Measurements from ENCODE around the gene BPIFB1.

BPIFB1 gene

DNA sequence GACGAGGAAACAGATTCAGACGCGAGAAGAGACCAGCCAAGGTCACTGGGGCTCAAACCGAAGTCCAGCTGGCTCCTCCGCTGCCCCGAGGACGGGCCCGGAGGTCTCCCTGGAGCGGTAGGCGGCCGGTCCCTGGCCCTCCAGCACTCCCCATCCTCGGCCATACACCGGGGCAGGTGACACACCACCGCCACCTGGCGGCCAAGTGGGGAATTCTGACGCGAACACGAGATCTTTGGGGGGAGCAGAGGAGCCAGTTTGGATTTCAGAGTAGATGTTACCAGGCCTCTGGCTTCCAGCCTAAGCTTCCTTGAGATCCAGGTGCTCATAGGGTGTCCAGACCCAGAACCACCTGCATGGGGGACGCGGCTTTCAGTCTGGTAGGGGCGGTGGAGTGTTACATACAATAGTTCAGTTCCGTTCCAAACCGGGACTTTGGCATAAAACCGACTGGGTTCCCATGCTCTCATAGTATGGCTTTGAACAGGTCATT lies 16.1 kb downstream of the BPIFB1 start:
- peak; percentile 39 for DNase-seq

DNA sequence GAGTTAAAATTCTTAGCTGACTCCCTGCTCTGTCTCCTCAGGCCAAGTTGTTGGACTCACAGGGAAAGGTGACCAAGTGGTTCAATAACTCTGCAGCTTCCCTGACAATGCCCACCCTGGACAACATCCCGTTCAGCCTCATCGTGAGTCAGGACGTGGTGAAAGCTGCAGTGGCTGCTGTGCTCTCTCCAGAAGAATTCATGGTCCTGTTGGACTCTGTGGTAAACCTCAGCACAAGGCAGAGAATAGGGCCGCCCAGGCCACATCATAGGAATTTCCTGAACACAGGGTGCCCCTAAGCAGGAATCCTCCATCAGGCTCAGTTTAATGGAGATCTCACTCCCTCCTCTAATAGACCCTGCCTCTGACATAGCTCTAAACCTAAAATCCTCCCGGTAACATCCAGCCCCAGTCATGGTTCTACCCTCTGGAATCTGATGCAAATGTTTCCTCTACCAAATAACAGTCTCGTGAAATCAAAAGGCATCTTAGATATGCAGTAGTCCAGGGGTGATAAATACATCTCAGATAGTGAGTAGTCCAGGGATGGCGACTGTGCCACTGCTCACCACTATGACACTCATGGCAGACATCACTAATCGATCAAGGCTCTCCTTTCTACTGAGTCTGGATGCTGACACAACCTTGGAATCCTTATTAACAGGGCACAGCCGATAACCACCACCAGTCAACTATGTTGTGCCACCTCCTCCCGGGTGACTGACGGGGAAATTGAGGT lies 18.3 kb downstream of the BPIFB1 start:
- no peak for DNase-seq

DNA sequence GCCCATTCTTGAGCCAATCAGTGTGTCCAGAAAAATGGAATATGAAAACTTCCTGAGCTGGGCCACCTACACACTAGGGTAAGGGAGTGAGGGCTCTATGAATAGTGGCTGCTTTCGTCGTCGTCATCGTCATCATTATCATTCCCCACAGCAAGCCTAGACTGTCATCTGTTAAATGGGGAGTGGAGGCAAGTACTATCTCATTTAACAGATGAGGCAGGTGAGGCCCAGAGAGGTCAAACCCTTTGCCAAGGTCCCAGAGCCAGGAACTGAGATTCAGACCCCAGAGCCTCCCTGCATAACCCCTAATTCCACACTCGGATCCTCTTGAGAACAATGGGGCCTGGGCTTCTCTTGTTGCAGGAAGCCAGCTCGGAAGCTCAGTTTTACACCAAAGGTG lies 20.6 kb downstream of the BPIFB1 start:
- no peak for DNase-seq

DNA sequence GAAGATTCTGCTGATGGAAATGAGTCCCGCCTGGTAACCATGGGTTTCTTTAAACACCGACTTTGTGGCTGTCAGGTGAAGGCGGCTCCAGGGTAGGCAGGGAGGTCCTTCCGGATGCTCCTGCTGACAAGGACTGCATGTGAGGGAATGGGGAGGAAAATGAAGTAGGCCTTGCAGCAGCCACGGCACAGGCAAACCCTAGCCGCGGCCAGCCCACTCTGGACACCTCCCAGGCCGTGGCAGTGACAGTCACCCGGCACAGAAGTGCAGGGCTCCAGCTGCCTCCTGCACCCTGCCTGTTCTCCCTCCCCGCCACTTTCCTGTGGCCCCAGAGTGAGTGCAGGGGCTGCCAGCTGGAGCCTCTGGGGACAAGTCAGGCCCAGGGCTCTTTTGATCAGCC lies 21.0 kb downstream of the BPIFB1 start:
- DNase-seq = no peak

DNA sequence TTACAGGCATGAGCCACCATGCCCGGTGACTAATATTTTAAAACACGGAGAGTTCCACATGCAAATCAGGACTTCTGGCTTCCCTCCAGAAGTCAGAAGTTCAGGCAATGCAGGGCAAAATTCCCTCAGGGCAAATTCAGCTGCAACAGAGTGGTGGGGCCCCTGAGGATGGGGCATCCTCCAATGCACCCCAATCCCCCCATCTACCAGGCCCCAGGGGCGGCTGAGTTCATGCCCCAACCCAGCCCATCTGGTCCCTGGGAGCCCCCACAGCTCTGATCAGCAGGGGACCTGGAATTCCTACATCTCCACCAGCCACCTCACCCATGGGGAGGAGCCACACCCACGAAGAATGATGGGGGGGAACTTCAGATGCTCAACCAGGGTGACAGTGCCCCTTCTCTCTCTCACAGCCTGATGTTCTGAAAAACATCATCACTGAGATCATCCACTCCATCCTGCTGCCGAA lies 22.6 kb downstream of the BPIFB1 start:
- no peak for DNase-seq

DNA sequence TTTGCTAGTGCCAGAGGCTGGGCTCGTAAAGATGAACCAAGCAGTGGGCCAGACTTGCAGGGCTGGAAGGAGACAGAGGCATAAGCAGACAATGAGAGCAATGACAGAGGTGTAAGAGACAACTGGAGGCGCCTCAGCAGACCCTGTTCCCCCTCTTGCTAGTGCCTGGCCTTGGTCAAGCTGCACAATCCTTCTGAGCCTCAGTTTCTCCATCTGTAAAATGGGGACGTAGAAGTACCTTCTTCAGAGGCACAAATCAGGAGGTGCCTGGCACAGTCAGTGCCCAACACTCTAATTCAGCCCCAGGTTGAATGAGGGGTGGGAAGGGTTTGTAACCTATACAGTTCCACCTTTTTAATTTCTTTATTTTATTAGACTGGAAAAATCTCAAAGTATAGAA lies 23.2 kb downstream of the BPIFB1 start:
- no peak for DNase-seq

DNA sequence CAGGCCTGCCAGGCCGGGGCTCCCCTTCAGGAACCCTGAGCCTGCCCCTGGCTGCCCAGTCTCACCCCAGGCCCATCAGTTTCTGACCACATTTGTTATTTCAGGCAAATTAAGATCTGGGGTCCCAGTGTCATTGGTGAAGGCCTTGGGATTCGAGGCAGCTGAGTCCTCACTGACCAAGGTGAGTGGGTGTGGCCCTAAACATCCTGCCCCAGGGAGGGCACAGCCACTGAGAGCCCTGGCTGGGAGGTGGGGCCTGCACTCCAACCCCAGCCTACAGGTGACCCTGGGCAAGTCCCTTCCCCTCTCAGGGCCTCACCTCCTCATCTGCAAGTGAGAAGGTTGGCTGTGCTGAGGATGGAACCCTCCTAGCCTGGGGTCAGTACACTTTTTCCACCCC lies 23.8 kb downstream of the BPIFB1 start:
- no peak for DNase-seq

DNA sequence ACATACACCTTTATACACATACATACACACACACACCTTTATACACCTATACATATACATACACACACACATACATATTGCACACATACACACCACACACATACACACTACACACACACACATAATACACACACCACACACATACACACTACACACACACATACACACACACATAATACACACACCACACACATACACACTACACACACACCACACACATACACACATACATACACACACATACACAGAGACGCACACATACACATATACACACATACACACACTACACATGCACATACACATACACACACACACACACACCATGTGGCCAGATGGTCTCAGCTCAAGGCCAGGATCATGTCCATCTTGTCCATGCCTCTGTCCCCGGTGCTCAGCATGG lies 25.7 kb downstream of the BPIFB1 start:
- DNase-seq = no peak

DNA sequence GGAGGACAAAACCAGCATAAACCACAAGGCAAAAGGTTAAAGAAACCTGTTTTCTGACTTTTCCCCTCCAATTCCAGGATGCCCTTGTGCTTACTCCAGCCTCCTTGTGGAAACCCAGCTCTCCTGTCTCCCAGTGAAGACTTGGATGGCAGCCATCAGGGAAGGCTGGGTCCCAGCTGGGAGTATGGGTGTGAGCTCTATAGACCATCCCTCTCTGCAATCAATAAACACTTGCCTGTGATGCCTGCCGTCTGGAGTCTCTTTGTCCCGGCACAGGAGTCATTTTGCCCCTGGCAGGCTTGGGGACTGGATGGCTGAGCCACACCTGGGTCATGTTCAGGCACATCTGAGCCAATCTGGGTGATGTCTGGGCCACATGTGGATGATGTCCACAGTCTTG lies 26.6 kb downstream of the BPIFB1 start:
- DNase-seq = no peak

DNA sequence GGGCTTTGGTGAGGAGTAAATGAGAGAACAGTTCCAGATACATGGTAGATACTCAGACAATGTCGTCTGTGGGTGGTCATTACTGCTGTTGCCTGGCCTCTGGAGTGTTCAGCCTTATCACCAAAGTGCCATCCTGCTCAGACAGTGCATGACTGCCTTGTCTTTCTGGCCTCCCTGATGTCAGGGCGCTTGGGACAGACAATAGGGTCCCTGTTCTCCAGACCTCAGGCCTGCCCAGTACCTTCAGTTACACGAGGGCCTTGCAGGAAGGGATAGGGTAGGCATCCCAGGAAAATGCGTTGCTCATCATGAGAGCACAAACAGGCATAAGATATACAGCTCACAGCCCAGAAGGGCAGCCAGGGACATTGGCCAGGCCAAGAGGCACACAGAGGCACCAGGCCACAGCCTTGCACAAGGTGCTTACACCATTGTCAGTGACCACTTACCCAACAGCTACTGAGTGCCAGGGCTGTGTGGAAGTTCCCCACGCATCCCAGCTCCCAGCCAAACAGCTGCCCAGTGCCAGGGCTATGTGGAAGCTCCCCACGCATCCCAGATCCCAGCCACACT lies 27.4 kb downstream of the BPIFB1 start:
- no peak for DNase-seq

DNA sequence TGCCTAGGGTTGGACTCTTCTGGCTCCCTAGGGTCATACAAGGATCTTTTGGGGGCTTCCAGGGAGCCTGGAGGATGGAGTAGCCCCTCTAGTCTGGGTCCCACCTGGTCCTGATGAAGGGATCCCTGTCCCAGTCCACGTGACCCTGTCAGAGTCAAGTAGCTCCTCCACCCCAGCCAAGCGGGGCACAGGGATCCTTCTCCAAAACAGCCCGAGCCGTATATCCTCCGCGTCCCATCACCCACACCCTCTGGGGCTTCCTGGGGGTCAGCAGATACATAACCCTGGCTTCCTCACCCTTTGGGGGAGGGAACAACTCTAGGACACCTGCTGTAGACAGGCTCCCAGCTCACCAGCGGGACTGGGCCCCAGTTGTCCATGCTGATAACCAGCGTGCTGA lies 28.0 kb downstream of the BPIFB1 start:
- no peak for DNase-seq

DNA sequence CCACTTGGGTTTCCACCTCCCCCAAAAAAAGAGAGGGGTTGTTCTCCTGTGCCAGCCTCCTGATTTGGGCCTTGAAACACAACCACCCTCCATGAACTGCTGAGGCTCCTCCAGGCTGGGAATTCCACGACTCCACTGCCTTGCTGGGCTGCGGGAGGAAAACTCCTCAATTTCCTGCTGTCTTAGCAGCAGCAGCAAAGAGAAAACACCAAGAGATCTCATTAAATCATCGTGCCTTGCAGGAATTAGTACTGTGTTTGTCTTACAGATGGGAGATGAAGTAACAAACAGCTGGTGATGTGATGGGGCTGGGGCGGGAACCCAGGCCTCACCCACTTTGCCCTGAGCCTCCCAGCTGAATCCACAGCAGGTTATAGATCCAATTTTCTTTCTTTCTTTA lies 29.0 kb downstream of the BPIFB1 start:
- DNase-seq = no peak

DNA sequence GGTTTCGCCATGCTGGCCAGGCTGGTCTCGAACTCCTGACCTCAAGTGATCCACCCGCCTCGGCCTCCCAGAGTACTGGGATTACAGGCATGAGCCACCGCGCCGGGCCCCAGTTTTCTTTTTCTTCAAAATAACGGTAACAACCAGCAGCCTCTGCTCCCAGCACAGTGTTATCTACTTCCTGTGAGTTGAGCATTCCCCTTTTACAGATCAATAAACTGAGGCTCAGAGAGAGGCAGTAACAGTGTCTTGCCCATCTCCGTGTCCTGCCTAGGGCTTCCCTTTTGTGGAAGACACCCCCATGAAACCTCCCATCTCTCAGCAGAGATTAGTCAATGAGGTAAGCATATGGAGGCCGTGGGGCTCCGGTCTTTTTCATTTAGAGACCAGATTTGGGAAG lies 29.6 kb downstream of the BPIFB1 start:
- DNase-seq = no peak

DNA sequence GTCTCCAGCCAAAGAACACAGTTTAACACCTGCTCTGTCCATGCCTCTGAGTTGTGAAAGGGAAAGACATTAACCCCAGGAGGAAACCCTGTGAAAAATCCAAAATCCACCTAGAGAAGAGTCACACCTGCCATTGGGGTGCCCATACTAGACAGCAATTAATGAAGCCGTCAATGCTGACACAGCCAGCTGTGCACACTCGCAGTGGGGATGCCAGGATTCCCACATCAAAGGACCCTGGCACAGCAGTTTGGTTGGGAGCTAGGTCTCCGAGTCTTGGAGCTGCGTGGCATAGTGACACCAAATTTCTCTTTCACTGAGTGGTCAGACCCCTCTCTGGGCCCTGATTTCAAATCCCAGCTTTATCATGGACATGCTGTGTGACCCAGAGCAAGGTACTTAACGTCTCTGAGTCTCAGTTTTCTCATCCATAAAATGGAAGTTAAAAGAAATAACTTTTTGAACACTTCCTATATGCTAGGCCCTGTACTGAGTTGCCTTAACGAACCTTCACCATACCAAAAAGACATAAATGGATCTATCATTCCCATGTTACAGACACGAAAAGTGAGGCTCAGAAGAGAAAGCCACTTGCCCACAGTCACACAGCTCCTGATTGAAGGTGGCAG lies 30.8 kb downstream of the BPIFB1 start:
- DNase-seq = no peak

DNA sequence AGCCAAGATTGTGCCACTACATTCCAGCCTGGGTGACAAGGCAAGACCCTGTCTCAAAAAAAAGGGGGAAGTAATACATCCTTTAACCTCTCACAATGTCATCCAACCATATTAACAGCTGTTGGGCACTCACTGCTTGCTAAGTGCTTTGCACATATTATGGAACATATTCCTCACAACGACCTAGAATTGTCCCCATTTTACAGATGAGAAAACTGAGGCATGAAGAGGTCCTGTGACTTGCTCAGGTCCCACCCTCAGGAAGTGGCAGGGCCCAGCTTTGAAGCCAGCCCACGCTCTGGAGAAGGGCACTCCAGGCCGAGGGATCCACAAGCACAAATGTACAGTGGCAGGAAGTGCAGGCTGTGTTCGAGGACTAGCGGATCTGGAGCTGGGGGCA lies 33.3 kb downstream of the BPIFB1 start:
- no peak for DNase-seq

DNA sequence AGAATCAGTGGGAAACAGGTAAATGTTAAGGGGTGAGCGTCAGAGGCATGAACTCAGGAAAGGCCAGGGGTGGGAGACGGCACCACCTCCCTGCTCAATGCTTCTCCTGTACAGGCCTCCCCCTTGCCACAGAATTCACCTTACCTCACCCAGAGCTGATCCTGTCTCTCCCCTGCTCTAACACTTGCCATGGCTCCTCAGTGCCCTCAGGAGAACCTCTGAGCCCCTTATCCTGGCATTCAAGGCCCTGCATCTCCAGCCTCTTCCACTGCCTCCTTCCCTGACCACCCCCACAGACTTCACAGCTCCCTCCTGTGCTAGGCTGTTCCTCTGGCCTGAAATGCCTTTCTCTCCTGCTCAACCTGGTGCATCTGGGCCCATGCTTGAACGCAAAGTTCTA lies 33.9 kb downstream of the BPIFB1 start:
- no peak for DNase-seq

DNA sequence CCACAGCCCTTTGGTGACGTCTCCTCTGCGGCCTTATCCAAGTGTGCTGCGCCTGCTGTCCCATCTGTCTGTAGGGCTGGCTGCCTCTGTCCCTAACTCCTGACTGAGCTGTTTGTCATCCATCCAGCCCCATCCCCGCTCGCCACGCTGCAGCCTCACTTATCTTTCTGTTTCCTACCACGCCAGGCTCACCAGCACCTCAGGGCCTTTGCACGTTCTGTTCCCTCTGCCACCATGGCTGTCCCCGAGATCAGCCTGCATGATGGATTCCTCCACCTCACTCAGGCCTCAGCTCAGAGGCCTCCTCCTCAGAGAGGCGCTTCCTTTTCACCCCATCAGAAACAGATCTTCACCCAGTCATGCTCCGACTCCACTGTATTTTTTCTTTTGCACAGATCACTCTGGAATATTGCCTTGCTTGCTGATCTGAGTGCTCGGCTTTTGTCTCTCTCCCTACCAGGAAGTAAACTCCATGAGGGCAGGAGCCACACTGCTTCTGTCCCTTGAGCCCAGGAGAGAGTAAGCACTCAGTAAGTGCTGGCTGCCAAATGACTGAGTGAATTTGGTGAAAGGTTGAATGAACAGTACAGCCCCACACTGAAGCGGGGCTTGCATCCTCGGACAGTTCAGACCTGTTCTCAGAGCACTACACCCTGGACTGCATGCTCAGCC lies 34.5 kb downstream of the BPIFB1 start:
- DNase-seq = no peak

DNA sequence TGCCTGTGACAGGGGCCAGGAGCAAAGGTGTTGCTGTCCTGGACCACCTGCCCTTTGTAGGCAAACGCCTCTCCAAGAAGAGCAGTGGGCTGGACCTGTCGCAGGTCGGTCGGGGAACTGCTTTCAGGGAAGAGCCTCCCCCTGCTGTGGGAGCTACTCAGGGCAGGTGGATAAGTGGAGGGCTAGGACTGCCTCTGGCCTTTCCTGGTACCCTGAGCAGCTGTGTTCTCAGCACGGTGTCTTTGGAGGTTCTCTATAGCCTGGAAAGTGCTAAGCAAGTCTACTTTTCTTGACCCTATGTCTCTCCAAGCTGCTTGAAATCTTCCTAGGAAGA lies 35.0 kb downstream of the BPIFB1 start:
- DNase-seq = no peak

DNA sequence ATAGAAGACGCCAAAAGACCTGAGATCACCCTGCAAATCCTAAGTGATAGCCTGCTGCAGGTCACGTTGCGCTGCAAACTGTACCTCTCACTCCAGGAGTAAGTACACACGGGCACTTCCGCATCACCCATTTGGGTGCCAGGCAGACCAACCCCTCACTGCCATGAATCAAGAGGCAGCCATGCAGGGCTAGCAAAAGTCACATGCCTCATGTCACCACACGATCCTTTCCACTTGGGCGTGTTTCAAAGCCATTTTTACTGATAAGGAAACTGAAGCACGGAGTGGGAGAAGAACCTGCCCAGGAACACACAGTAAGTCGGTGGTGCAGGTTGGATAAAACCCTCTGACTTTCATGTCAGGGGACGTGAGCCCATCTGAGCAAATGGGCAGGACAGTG lies 37.0 kb downstream of the BPIFB1 start:
- no peak for DNase-seq

DNA sequence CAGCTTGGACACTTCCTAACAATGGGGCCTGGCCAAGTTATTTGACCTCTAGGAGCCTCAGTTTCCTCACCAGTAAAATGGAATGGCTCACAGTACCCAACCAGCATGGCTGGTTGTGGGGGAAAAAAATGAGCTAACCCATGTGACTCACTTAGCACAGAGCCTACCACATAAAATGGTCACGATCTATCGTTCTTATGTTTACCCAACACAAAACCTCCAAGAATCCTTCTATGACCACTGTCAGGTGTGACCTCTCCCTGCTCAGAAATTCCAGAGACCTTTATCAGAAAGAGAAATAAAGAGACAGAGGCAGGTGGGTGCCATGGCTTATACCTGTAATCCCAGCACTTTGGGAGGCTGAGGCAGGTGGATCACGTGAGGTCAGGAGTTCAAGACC lies 39.4 kb downstream of the BPIFB1 start:
- DNase-seq = no peak

DNA sequence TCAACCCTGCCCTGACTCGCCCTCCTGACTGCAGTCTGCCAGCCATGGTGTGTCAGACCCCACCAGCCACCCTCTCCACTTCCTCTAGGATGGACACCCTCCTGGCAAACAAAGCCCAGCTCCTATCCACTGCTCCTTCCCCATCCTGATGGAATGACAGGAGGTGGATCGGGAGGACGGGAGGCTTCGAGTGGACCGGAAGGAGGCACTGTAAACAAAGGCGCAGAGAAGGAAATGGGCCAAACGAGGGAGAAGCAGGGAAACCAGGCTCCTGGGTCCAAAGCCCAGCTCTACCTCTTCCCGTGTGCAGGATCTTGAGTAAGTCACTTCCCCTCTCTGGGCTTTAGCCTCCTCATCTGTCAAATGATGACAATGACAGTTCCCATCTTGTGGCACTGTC lies 40.2 kb downstream of the BPIFB1 start:
- no peak for DNase-seq

DNA sequence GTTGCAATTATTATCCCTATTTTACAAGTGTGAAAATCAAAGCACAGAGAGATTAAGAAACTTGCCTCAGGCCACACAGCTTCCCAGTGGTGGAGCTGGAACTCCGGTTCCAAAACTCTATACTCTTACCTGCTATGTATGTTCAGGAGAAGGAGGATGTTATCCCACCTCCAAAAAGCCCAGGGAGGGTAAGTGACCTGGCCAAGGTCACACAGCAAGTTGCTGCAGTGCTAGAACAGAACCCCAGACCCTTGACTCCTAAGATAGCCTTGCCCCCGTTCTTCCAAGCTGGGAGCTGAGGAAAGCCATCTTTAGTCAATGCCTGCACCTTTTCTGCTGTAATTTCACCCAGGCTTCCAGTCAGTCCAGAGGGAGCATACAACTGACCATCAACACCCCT lies 42.3 kb downstream of the BPIFB1 start:
- no peak for DNase-seq

DNA sequence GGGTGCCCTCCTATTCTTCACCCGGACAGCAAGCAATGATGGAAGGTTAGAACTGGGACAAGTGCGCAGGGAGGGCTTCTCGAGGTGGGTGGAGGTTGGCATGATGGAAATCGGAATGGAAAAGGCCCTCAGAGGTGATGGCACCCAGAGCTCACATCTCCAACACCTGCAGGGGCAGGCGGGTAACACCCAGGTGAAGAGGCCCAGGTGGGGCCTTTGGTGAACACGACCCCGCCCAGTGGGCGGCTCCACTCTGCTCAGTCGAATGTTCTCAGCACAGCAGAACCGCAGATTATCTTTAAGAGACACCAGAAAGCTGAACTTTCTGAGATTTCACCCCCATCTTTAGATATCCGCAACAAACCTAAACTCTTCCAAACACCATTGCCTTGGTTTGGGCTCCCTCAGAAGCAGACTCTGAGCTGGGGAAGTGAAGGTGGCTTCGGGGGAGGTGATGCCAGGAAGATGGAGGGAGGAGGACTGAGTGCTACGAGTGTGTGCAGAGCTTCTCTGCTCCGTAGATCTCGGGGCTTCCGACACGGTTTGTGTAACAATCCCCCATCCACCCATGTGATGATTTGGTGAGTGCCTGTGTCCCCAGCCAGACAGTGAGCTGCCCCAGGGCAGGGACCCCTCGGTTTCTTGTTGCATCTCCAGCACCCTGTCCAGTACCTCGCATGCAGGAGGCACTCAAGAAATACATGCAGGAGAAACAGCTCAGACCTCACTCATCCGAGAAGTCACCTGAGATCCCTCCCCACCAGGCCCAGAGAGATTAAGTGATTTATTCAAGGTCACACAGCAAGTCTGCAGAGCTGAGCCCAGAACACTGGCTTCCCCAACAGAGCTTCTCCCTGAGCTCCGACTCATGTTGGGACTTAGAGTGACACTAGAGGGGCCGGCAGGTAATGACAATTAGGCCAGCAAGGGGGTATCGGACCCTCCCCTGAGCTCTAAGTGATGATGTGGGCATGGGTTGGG lies 45.4 kb downstream of the BPIFB1 start:
- no peak for DNase-seq

Data from NCI-H526 treated with DMSO at 0.1 percent for 48 hours (cell line).